H1 (cell line): Measurements from ENCODE around the gene PDK1. TPM values are rescaled to one million over a fixed set of nuclear protein-coding genes. Genes with fewer than 3 reads are reported as not detected.

Experiments used
- CTCF ChIA-PET: fragments of 300-600 bp; sonication (Branson Sonifier 250); formaldehyde crosslinking; loops from one replicate; lab custom pipeline; 2021; ENCODE audit not compliant: partially characterized antibody; lab: Charles Lee
- POLR2A ChIA-PET: fragments of 300-600 bp; sonication (Branson Sonifier 250); formaldehyde crosslinking; loops from one replicate; lab custom pipeline; 2021; ENCODE audit warnings: inconsistent platforms; ENCODE audit not compliant: partially characterized antibody; lab: Charles Lee
- DNase-seq, 2 experiments: peaks; one replicate each; pipeline versions ENCODE4 v3.0.0 to v3.0.0-alpha.2; 2010 to 2022; ENCODE audit warnings: low spot score in 2 of 2, low read depth in 1 of 2, mixed read lengths in 1 of 2
- FAIRE-seq: peaks from 2 replicates; lab custom pipeline; 2011; peaks lifted over from hg19 to GRCh38; lab: Jason Lieb, UNC
- H2AFZ ChIP-seq: 2 replicates; pipeline ENCODE4 v1.8.1; 2012; ENCODE audit warnings: low read length, inconsistent platforms
- H2AK5ac ChIP-seq: 2 replicates; pipeline ENCODE4 v1.6.1; 2013; ENCODE audit warnings: low read depth, low read length
- H2BK120ac ChIP-seq: replicated peaks from 2 replicates; pipeline ENCODE3; 2013; ENCODE audit warnings: low read depth, low read length, inconsistent platforms
- H2BK12ac ChIP-seq: 2 replicates; pipeline ENCODE4 v1.6.1; 2013; ENCODE audit warnings: low read depth, low read length
- H2BK15ac ChIP-seq: 2 replicates; pipeline ENCODE4 v1.6.1; 2013; ENCODE audit warnings: low read length
- H2BK20ac ChIP-seq: 2 replicates; pipeline ENCODE4 v1.6.1; 2013; ENCODE audit warnings: low read length
- H2BK5ac ChIP-seq: 2 replicates; pipeline ENCODE4 v1.6.1; 2013; ENCODE audit warnings: low read depth, low read length
- H3K14ac ChIP-seq: 2 replicates; pipeline ENCODE4 v1.6.1; 2013; ENCODE audit warnings: inconsistent platforms; ENCODE audit not compliant: insufficient read length
- H3K18ac ChIP-seq: 2 replicates; pipeline ENCODE4 v1.6.1; 2013; ENCODE audit warnings: low read length; ENCODE audit errors: extremely low read depth
- H3K23ac ChIP-seq: 2 replicates; pipeline ENCODE4 v1.6.1; 2013; ENCODE audit warnings: inconsistent platforms; ENCODE audit not compliant: insufficient read length
- H3K23me2 ChIP-seq: 2 replicates; pipeline ENCODE4 v1.6.1; 2013; ENCODE audit warnings: low read depth, low read length
- H3K27ac ChIP-seq: 2 replicates; pipeline ENCODE4 v1.6.1; 2011; ENCODE audit warnings: low read depth, low read length, inconsistent platforms
- H3K27me3 ChIP-seq, 4 experiments: replicated peaks in 1 of 4; 1 replicate in 1 of 4; 2 replicates in 3 of 4; pipeline versions ENCODE4 v1.6.1 to v1.8.1; 2011 to 2013; ENCODE audit warnings: low read length in 3 of 4, mild to moderate bottlenecking in 3 of 4, inconsistent platforms in 2 of 4, mixed read lengths in 2 of 4, moderate library complexity in 1 of 4; ENCODE audit not compliant: control insufficient read depth in 3 of 4, insufficient read depth in 3 of 4; ENCODE audit errors: extremely low read depth in 1 of 4
- H3K36me3 ChIP-seq, 4 experiments: 2 replicates each; pipeline versions ENCODE4 v1.6.1 to v1.8.1; 2011 to 2013; ENCODE audit warnings: mild to moderate bottlenecking in 4 of 4, low read length in 3 of 4, moderate library complexity in 2 of 4, control low read depth in 1 of 4, inconsistent platforms in 1 of 4; ENCODE audit not compliant: insufficient read depth in 4 of 4, control insufficient read depth in 2 of 4
- H3K4ac ChIP-seq: replicated peaks from 2 replicates; pipeline ENCODE3; 2013; ENCODE audit warnings: low read length, low read depth, mixed read lengths, inconsistent platforms; ENCODE audit not compliant: insufficient read length
- H3K4me1 ChIP-seq, 4 experiments: replicated peaks in 1 of 4; 1 replicate in 1 of 4; 2 replicates in 3 of 4; pipeline versions ENCODE4 v1.6.1 to v1.8.1; 2011 to 2013; ENCODE audit warnings: low read length in 3 of 4, inconsistent platforms in 2 of 4, mixed read lengths in 1 of 4; ENCODE audit not compliant: insufficient read depth in 4 of 4, control insufficient read depth in 3 of 4
- H3K4me2 ChIP-seq, 2 experiments: 2 replicates each; pipeline versions ENCODE4 v1.6.1 to v1.8.1; 2011 to 2013; ENCODE audit warnings: low read depth in 2 of 2, low read length in 2 of 2, control low read depth in 1 of 2, inconsistent platforms in 1 of 2, mild to moderate bottlenecking in 1 of 2; ENCODE audit not compliant: insufficient read depth in 1 of 2
- H3K4me3 ChIP-seq, 4 experiments: fragments of 200-600, 300-600 bp in 1 of 4; sonication (generic), shearing (Covaris generic), sonication (Bioruptor Twin) in 1 of 4; 2 replicates each; pipeline versions ENCODE4 v1.5.1 to v1.8.1; 2011 to 2016; ENCODE audit warnings: low read length in 4 of 4, low read depth in 3 of 4, control low read depth in 2 of 4, inconsistent platforms in 2 of 4, mild to moderate bottlenecking in 2 of 4, mixed read lengths in 1 of 4, moderate library complexity in 1 of 4; ENCODE audit not compliant: insufficient read depth in 2 of 4; ENCODE audit errors: extremely low read depth in 1 of 4
- H3K56ac ChIP-seq: replicated peaks from 2 replicates; pipeline ENCODE3; 2013; ENCODE audit warnings: low read depth, mild to moderate bottlenecking, mixed read lengths, low read length, inconsistent platforms; ENCODE audit not compliant: insufficient read length
- H3K79me1 ChIP-seq: 2 replicates; pipeline ENCODE4 v1.6.1; 2013; ENCODE audit warnings: low read depth, low read length, control low read depth
- H3K79me2 ChIP-seq, 2 experiments: 2 replicates each; pipeline versions ENCODE4 v1.6.1 to v1.8.1; 2012 to 2013; ENCODE audit warnings: low read length in 2 of 2, mild to moderate bottlenecking in 2 of 2, inconsistent platforms in 1 of 2; ENCODE audit not compliant: insufficient read depth in 2 of 2, control insufficient read depth in 1 of 2
- H3K9ac ChIP-seq, 4 experiments: replicated peaks in 1 of 4; 1 replicate in 1 of 4; 2 replicates in 3 of 4; pipeline versions ENCODE4 v1.6.1 to v1.8.1; 2011 to 2013; ENCODE audit warnings: low read depth in 3 of 4, low read length in 3 of 4, control low read depth in 2 of 4, mild to moderate bottlenecking in 2 of 4, moderate library complexity in 2 of 4, inconsistent platforms in 1 of 4; ENCODE audit errors: extremely low read depth in 1 of 4
- H3K9me3 ChIP-seq, 2 experiments: 2 replicates each; pipeline versions ENCODE4 v1.6.1 to v1.8.1; 2012 to 2013; ENCODE audit warnings: mild to moderate bottlenecking in 2 of 2, moderate library complexity in 2 of 2, control low read depth in 1 of 2, inconsistent platforms in 1 of 2, low read depth in 1 of 2, low read length in 1 of 2, mixed read lengths in 1 of 2; ENCODE audit not compliant: insufficient read depth in 2 of 2
- H4K20me1 ChIP-seq, 2 experiments: replicated peaks in 1 of 2; 2 replicates each; pipeline versions ENCODE3 to v1.8.1; 2011 to 2013; ENCODE audit warnings: inconsistent platforms in 2 of 2, low read length in 2 of 2, mild to moderate bottlenecking in 1 of 2; ENCODE audit not compliant: insufficient read depth in 2 of 2, control insufficient read depth in 1 of 2
- H4K5ac ChIP-seq: 2 replicates; pipeline ENCODE4 v1.6.1; 2013; ENCODE audit warnings: low read length, low read depth, mixed read lengths, inconsistent platforms; ENCODE audit not compliant: insufficient read length
- H4K8ac ChIP-seq: 2 replicates; pipeline ENCODE4 v1.8.0; 2013; ENCODE audit warnings: mild to moderate bottlenecking, moderate library complexity, low read length, inconsistent platforms; ENCODE audit not compliant: insufficient read depth; ENCODE audit errors: extremely low read depth
- H4K91ac ChIP-seq: replicated peaks from 2 replicates; pipeline ENCODE3; 2013; ENCODE audit warnings: low read length, mixed read lengths, inconsistent platforms; ENCODE audit not compliant: insufficient read length
- CHD1 ChIP-seq: IDR thresholded peaks from 2 replicates; pipeline ENCODE4 v1.6.1; 2012; ENCODE audit warnings: low read depth, low read length, improper control_type of control experiment
- GABPA ChIP-seq: IDR thresholded peaks from 2 replicates; pipeline ENCODE4 v1.6.1; 2011; ENCODE audit warnings: mild to moderate bottlenecking, low read length, moderate library complexity, borderline replicate concordance; ENCODE audit not compliant: insufficient read depth
- GTF2F1 ChIP-seq: IDR thresholded peaks from 2 replicates; pipeline ENCODE4 v1.6.1; 2012; ENCODE audit warnings: low read depth, low read length, improper control_type of control experiment, borderline replicate concordance
- KDM1A ChIP-seq: fragments of 200-600, 300-600 bp; sonication (generic); IDR thresholded peaks from 2 replicates; pipeline ENCODE4 v1.7.1; 2016; ENCODE audit warnings: mild to moderate bottlenecking, low read length, borderline replicate concordance
- NRF1 ChIP-seq: IDR thresholded peaks from 2 replicates; pipeline ENCODE4 v1.6.1; 2011; ENCODE audit warnings: mild to moderate bottlenecking, low read depth, low read length, improper control_type of control experiment
- SIX5 ChIP-seq: IDR thresholded peaks from 2 replicates; pipeline ENCODE4 v1.6.1; 2011; ENCODE audit warnings: mild to moderate bottlenecking, low read depth, low read length
- SP4 ChIP-seq: IDR thresholded peaks from 2 replicates; pipeline ENCODE4 v1.6.1; 2012; ENCODE audit warnings: low read length, inconsistent platforms
- SUZ12 ChIP-seq: fragments of 200-600 bp; sonication (generic); IDR thresholded peaks from 2 replicates; pipeline ENCODE4 v1.6.1; 2012; ENCODE audit warnings: mild to moderate bottlenecking, inconsistent platforms, low read length, moderate library complexity, mixed read lengths
- WGBS, 2 experiments: shearing (Covaris generic) in 1 of 2; methylation state at CpG; one replicate each; pipeline versions ENCODE4 v1.1.6 to v1.1.7; 2013 to 2015; ENCODE audit warnings: low lambda C conversion rate in 2 of 2, mixed read lengths in 2 of 2, inconsistent platforms in 1 of 2, low coverage in 1 of 2, missing lambda C conversion rate in 1 of 2; ENCODE audit not compliant: insufficient replicate concordance in 2 of 2, insufficient coverage in 1 of 2, insufficient read length in 1 of 2; ENCODE audit errors: extremely low coverage in 1 of 2, missing lambda C conversion rate in 1 of 2; 5-methylcytosine and 5-hydroxymethylcytosine counted together
- polyA plus RNA-seq, 7 experiments: library from polyadenylated mRNA; depleted of rRNA in 3 of 7; stranded (reverse) in 5 of 7; unstranded in 2 of 7; fragments of >200 nt in 5 of 7; fragments of 200-250 nt in 2 of 7; gene quantifications; 1 replicate in 5 of 7; 2 replicates in 1 of 7; 4 replicates in 1 of 7; pipeline versions ENCODE4 v1.2.1 to v1.2.3, GENCODE V29; 2011 to 2013; ENCODE audit warnings: missing spikeins in 2 of 7, mixed read lengths in 2 of 7
- total RNA-seq: library from RNA; stranded (reverse); fragmentation: NEBNext Ultra II Directional; extraction: Animal tissue kit (Norgen Biotek cat#: 25700); gene quantifications from 2 replicates; pipeline ENCODE4 v1.2.1, GENCODE V29; 2021

Gene PDK1
- total and polyA plus RNA-seq, 2 of the 8 experiments (the other 6 are each of a cell fraction or from before 2014, with no cell fraction given): 18.2 to 21.9 TPM

GRCh38 chr2:172510088-172510487 is 45.8 kb upstream of the PDK1 start:
- H2BK15ac ChIP-seq: no peak overlapping the region
- no peak overlapping the region for H2BK120ac ChIP-seq
- peaks cover 0 to 30% (median 8%) of the 10 kb centered on the region in 4 experiments; a peak in 4 of 8 replicates for H3K36me3 ChIP-seq
- POLR2A ChIA-PET: interaction anchor here (1.0 kb wide), 1 partner anchor 11 kb away, joined by 3 read pairs; no protein-coding TSS in a partner anchor
- H3K9me3 ChIP-seq: peaks cover 28 to 31% of the 10 kb centered on the region in 2 experiments
- no peak overlapping the region for H3K4ac ChIP-seq
- H3K27me3 ChIP-seq: no peaks in the 10 kb centered on the region
- CTCF ChIA-PET: interaction anchor here (0.9 to 1.1 kb wide), 2 partner anchors 11 to 309 kb away, joined by 3 read pairs; no protein-coding TSS in a partner anchor
- no peak overlapping the region for H3K18ac ChIP-seq
- H3K9ac ChIP-seq: no peak overlapping the region
- H3K4me1 ChIP-seq: no peaks in the 10 kb centered on the region
- no peak overlapping the region for H2BK12ac ChIP-seq
- H2AK5ac ChIP-seq: no peak overlapping the region
- no peak overlapping the region for H2BK20ac ChIP-seq
- no peak overlapping the region for H4K8ac ChIP-seq
- H4K20me1 ChIP-seq: no peaks in the 10 kb centered on the region
- H3K79me2 ChIP-seq: no peaks in the 10 kb centered on the region
- no peak overlapping the region for H4K5ac ChIP-seq
- DNase-seq: no peak
- no peak overlapping the region for H3K4me3 ChIP-seq
- FAIRE-seq: no peak
- 86% methylated on average over 6 of the region's 6 CpGs; no CpG with 5 or more reads in 1 of the 2 experiments for WGBS, 2 experiments
- H4K91ac ChIP-seq: no peak overlapping the region
- TF ChIP-seq GTF2F1 (no peak), NRF1 (no peak), SP4 (no peak), CHD1 (no peak), KDM1A (no peak), SIX5 (no peak), GABPA (no peak), SUZ12 (no peak)
- H3K4me2 ChIP-seq: no peak overlapping the region
- H2AFZ ChIP-seq: no peak overlapping the region
- no peak overlapping the region for H3K14ac ChIP-seq
- no peak overlapping the region for H3K23ac ChIP-seq
- H2BK5ac ChIP-seq: no peak overlapping the region
- no peaks in the 10 kb centered on the region for H3K23me2 ChIP-seq
- H3K79me1 ChIP-seq: no peaks in the 10 kb centered on the region
- no peak overlapping the region for H3K27ac ChIP-seq
- no peak overlapping the region for H3K56ac ChIP-seq
